HTERT RPE-1 (cell line): Measurements from ENCODE around the gene EXOSC10.

Experiments
- in situ Hi-C: fragments of 300-500 bp; cut with MboI; formaldehyde crosslinking; loops from 4 replicates; pipeline ENCODE4 v1.14.3; 2020; ENCODE audit warnings: low sequenced_read_pairs

Gene EXOSC10

GRCh38 chr1:11099310-11100148 lies at the start of gene EXOSC10:
Gene EXOSC10, minus strand, starts transcription at chr1:11099869. Its CDS starts 38 bp downstream, at chr1:11099831.
- in situ Hi-C loops = no loop called here

DNA sequence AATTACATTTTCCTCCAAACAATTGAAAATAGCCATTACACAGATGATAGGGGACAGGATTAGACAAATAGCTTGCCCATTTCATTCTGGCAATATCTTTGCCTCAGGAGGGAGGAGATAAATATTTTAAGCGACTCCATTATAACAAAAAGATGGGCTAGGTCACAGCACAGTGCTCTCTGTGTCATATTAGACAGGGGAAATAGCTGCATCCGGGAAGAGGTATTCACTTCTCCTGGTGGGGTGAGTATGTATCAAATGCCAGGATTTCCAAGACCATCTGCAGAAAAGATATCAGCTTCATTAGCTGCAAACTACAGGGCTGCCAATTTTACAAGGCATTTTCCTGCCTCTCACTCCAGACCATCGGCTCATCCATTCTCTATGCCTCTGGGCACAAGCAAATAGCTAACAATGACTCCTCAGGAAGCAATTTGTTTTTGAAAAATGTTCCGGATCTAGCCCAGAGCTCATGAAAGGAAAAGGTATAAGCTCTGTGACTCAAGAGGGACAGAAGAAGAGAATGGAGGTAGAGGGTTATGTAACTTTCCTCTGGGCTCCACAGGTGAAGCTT lies 47.6 kb upstream of the EXOSC10 start:
- in situ Hi-C loops = no loop called here

GRCh38 chr1:11145741-11146140 lies 46.1 kb upstream of the EXOSC10 start:
- in situ Hi-C loops = no loop called here

GRCh38 chr1:11144570-11145256 lies 45.0 kb upstream of the EXOSC10 start:
- in situ Hi-C loops = no loop called here

DNA sequence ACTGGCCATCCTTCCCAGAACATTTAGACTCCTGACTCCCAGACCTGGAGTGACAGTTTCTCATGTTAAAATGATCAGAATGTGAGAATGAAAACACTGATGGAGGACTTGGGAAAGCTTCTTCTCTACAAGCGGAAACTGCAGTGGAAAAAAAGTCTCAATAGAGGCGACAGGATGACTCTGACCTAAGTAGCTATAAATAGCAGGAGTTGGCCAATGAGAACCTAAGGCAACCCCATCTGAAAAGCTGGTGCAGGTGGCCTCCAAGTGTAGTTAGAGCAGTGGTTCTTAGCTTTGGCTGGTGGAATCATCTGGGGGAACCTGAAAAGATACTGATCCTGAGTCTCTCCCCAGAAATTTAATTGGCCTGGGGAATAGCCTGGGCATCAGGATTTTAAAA lies 44.2 kb upstream of the EXOSC10 start:
- in situ Hi-C loops = no loop called here

- in situ Hi-C loops = no loop called here
These were observed 43.7 kb upstream of the EXOSC10 start for GRCh38 chr1:11143401-11143800.

DNA sequence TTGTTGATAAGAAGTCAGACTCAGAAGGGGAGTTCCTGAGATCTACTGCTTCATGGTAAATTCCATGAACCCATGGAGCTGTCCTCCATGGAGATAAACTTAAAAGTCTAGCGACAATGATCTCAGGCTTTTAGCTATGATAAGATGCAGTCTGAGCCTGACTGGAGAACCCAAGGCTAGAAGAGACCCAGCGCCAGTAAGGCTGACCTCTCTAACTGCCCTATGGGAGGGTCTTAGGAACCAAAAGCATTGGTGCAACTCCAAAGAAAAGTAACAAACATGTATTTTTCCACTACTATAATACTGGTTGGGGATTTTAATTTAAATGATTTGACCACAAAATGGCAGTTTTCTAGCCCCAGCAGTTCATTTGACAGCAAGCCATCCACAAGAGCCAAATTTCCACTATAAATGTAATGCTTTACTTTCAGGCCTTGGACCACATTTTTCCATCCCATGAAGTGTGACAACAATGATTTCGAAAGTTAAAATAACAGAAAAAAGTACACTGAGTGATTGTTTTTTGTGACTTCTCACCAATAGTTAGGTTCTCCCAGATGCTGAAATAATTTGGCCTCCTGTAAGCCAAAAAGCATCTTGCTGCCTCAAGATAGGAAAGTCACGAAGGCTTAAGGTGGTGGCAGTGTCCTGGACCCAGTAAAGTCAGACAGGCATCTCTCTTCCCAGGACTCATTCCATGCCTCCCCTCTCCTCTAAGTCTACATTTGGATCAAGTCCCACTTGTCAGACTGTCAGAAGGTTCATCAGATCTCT lies 43.1 kb upstream of the EXOSC10 start:
- in situ Hi-C loops = no loop called here

DNA sequence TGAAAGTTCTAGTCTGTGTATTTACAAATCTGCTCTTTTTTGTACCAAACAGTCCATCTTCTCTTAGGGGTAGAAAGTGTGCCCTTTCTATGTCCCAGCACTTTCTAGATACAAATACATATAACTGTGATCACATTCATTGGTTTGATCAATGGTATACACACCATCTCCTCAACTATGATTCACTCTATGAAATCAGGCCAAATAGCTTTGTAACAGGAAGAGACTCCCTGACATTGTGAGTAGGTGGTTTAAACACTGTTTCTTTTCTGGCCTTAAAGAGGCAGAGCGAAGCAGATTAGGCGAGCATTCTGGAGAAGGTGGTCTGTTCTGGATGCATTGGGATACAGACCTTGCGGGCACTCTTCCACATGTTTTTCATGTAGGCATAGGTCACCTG lies 39.3 kb upstream of the EXOSC10 start:
- in situ Hi-C loops = no loop called here

- in situ Hi-C loops = no loop called here
These were observed 38.4 kb upstream of the EXOSC10 start for GRCh38 chr1:11138029-11138428.

DNA sequence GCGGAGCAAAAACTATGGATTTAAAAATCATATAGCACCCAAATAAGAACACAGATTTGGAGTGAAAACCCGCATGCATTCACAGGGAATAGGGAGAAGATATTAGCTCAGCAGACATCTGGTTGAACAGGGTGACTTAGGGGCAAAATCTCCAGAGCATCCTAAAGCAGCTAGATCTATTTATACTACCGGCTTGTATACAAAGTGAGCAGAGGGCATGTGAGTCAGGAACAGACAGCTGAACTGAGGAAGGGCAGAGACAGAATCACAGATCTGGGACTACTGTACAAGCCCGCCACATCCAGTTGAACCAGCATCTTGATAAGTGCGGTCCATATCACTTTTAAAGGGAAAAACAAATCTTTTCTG lies 35.2 kb upstream of the EXOSC10 start:
- in situ Hi-C loops = no loop called here

- in situ Hi-C loops = no loop called here
These were observed 34.7 kb upstream of the EXOSC10 start for GRCh38 chr1:11134251-11134897.

DNA sequence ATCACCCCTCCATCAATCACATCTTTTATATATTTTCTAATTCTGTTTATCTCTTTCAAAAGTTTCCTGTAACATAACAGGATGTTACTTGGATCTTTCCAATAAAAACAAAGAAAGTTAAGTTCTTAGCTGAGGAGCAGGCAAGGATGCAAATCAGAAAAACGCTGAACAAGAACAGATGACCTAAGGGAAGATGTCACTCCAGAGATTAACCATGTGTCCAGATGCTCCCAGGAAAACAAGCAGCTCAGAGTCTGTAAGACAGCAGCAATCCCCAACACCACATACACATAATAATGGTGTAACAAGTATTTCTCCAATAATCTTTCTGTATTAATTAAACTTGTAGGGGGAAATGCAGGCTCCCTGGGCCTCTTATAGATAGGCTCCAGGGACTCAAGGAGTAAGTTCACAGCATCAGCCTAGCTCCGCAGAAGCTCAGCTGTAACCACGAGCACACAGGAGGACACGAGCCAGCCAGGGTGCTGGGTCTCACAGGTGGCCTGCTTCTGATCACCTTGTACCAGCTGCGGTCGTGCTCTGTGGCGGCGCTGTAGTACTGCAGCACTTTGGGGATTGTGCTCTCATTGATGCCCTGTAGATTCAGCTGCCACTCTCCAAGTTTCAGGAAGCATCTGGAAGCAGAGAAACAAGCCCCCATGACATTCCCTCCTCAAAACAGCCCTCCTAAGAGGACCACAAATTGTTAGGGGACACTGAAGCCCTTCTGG lies 33.1 kb upstream of the EXOSC10 start:
- in situ Hi-C loops = no loop called here

GRCh38 chr1:11131816-11132215 lies 32.1 kb upstream of the EXOSC10 start:
- in situ Hi-C loops = no loop called here

DNA sequence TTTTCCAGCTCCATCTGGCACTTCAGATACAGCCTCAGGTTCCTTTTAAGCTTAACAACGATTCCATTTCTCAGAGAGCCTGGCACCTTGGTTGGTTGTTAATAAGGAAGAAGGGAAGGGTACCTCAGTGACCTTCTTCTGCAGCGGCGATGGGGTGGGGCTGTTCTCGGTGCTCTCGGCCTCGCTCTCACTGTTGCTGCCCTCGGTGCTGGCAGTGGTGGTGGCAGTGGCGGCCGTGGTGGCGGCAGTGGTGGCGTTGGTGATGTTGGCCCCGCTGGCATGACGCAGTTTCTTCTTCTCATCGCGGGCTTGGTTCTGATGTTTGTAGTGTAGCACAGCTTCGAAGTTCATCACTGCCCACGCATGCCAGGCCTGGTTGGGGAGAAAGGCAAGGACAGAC lies 30.7 kb upstream of the EXOSC10 start:
- in situ Hi-C loops = no loop called here

GRCh38 chr1:11129649-11130390 lies 30.2 kb upstream of the EXOSC10 start:
- in situ Hi-C loops = no loop called here

DNA sequence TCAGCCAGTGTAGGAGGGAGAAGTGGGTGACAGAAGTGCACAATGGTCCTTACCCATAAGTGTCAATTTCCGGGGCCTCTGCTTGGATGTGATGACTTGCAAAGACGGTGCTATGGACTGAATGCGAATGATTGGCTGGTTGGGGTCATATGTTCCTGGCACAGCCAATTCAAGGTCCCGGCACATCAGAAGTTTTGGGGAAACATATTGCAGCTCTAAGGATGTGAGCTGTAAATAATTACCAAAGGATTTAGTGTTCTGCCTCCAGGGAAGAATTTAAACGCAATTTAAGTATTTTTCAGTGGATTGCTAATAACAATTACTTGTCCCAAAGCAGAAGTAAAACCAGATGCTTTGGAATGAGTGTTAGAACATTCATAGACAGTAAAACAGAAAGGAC lies 26.9 kb upstream of the EXOSC10 start:
- in situ Hi-C loops = no loop called here

DNA sequence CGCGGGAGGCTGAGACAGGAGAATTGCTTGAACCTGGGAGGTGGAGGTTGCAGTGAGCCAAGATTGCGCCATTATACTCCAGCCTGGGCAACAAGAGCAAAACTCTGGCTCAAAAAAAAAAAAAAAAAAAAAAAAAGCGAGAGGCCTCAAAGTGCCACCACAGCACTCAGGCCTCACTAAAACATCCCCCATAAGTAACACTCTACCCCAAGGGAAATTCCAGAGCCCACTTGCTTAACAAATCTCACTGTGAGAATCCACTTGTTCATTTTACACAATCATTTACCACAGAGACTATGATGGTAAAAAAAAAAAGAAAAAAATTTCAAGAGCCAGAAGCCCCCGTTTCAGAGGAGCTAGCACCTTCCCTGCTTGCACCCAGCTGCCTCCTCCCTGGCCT lies 26.3 kb upstream of the EXOSC10 start:
- in situ Hi-C loops = no loop called here

DNA sequence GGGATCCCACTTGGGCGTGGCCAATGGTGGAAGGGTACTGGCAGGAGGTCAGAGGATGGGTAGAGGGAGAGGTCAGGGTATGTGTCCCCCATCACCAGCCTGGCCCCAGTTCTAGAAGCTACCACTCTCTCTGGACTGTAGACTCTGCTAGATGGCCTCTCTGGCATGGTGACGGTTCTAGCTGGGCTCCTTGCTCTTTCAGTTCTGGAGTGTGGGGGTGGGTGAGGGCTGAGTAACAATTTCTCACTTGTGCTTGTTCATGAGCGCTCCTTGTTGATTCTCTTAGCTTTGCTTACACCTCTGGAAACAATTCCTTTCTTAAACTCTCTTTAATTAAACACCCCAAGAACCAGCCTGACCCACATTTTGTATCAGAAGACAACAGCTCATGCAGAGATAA lies 25.3 kb upstream of the EXOSC10 start:
- in situ Hi-C loops = no loop called here

DNA sequence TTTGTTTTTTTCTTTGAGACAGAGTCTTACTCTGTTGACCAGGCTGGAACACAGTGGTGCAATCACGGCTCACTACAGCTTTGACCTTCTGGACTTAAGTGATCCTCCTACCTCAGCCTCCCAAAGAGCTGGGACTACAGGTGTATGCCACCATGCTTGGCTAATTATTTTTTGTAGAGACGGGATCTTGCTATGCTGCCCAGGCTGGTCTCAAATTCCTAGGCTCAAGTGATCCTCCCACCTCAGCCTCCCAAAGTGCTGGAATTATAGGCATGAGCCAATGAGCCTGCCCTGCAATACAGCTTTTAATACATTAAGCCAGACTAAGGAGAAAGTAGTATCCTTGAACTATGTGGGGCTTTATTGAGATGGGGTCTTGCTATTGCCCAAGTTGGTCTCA lies 16.6 kb upstream of the EXOSC10 start:
- in situ Hi-C loops = no loop called here
